Neural cell (in vitro differentiated cells): ENCODE measurements around the gene SAPCD1.

Experiments used
- TAF1 ChIP-seq: IDR thresholded peaks from 2 replicates; pipeline ENCODE4 v1.6.1; 2012; ENCODE audit warnings: low read depth
- TF ChIP-seq, protein P1 (sequence below): fragments of 450-650 bp; IDR thresholded peaks from 2 replicates; pipeline ENCODE4 v1.5.1; 2014; ENCODE audit warnings: antibody characterized with exemption, mild to moderate bottlenecking, moderate library complexity; ENCODE audit not compliant: poor library complexity, severe bottlenecking

DNA sequence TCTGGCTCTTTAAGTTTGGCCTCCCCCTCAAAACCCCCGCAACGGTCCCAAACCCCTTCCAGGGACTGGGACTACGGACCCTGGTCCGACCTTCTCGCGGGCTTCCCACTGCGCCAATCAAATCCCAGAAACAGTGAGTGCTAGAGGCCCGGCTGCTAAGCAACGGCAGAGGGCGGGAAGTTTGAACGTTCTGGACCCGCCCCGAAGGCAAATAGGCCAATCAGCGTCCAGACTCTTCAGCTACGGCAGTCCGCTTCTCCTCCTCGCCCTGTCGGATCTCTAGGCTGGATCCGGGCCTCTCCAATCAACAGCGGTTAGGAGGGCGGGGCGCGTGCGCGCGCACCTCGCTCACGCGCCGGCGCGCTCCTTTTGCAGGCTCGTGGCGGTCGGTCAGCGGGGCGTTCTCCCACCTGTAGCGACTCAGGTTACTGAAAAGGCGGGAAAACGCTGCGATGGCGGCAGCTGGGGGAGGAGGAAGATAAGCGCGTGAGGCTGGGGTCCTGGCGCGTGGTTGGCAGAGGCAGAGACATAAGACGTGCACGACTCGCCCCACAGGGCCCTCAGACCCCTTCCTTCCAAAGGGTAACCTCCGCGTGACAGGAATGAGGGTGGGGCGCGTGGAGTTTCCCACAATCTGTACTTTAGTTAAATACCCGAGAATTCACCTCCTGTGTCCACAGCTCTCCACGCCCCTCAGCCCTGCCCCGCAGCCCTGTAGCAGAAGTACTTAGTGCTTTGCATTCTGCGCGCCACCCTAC is 22.6 kb upstream of the SAPCD1 start, which contains the start of gene MSH5:
- TF ChIP-seq TAF1: no peak
- TF ChIP-seq, protein P1, sequence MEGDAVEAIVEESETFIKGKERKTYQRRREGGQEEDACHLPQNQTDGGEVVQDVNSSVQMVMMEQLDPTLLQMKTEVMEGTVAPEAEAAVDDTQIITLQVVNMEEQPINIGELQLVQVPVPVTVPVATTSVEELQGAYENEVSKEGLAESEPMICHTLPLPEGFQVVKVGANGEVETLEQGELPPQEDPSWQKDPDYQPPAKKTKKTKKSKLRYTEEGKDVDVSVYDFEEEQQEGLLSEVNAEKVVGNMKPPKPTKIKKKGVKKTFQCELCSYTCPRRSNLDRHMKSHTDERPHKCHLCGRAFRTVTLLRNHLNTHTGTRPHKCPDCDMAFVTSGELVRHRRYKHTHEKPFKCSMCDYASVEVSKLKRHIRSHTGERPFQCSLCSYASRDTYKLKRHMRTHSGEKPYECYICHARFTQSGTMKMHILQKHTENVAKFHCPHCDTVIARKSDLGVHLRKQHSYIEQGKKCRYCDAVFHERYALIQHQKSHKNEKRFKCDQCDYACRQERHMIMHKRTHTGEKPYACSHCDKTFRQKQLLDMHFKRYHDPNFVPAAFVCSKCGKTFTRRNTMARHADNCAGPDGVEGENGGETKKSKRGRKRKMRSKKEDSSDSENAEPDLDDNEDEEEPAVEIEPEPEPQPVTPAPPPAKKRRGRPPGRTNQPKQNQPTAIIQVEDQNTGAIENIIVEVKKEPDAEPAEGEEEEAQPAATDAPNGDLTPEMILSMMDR: no peak
